ENCODE measurements around the gene CDPF1. TPM values are rescaled to one million over a fixed set of nuclear protein-coding genes. Genes with fewer than 3 reads are reported as not detected.

CDPF1 gene
- total and polyA plus RNA-seq, 11 donors = 7.4 to 13.6 (median 9.3) TPM

GRCh38 chr22:46214616-46215015 lies 35.5 kb downstream of the CDPF1 start:
- Histone ChIP-seq H3K4me1 (no peaks in the 10 kb centered on the region), H3K4me3 (no peak overlapping the region), H3K27me3 (no peaks in the 10 kb centered on the region), H3K27ac (no peak overlapping the region), H3K36me3 (peaks cover 0 to 81% (median 62%) of the 10 kb centered on the region in 9 donors), H3K9me3 (peaks cover 0 to 10% (median 1%) of the 10 kb centered on the region in 12 donors)
- peak in 1 of 4 donors; percentile 13 for ATAC-seq
- DNase-seq = no peak
- TF ChIP-seq POLR2A (IDR thresholded peaks at IDR 0.05) (no peak), CTCF (IDR thresholded peaks at IDR 0.05) (no peak)
- 96 to 99% (median 98%) methylated on average over 28 of the region's 28 CpGs for WGBS, 4 donors
- intact Hi-C loops (cut with DNase I) = no loop called here

GRCh38 chr22:46214149-46214548 lies 35.9 kb downstream of the CDPF1 start:
- ATAC-seq (no peak), DNase-seq (no peak)
- Histone ChIP-seq H3K27ac (no peak overlapping the region), H3K27me3 (no peaks in the 10 kb centered on the region), H3K9me3 (peaks cover 0 to 14% (median 5%) of the 10 kb centered on the region in 12 donors), H3K36me3 (peaks cover 0 to 79% (median 61%) of the 10 kb centered on the region in 9 donors), H3K4me1 (no peaks in the 10 kb centered on the region), H3K4me3 (no peak overlapping the region)
- 97 to 98% (median 97%) methylated on average over 29 of the region's 29 CpGs for WGBS, 4 donors
- no peak for TF ChIP-seq POLR2A (IDR thresholded peaks at IDR 0.05)
- TF ChIP-seq CTCF (IDR thresholded peaks at IDR 0.05) = no peak
- intact Hi-C loops (cut with DNase I) = no loop called here

- Histone ChIP-seq H3K4me1 (no peaks in the 10 kb centered on the region), H3K4me3 (no peak overlapping the region), H3K27ac (no peak overlapping the region), H3K27me3 (no peaks in the 10 kb centered on the region), H3K36me3 (peaks cover 0 to 74% (median 52%) of the 10 kb centered on the region in 9 donors), H3K9me3 (peaks cover 0 to 25% (median 10%) of the 10 kb centered on the region in 12 donors)
- ATAC-seq = no peak
- 93 to 98% (median 96%) methylated on average over 4 of the region's 4 CpGs for WGBS, 4 donors
- DNase-seq = no peak
- intact Hi-C loops (cut with DNase I) = no loop called here
- TF ChIP-seq POLR2A (IDR thresholded peaks at IDR 0.05) (no peak), CTCF (IDR thresholded peaks at IDR 0.05) (no peak)
Measured at GRCh38 chr22:46213052-46213451, 37.0 kb downstream of the CDPF1 start.

GRCh38 chr22:46212195-46212594 lies 37.9 kb downstream of the CDPF1 start:
- no peak for ATAC-seq
- no peak overlapping the region for H3K4me3 ChIP-seq
- H3K4me1 ChIP-seq = no peaks in the 10 kb centered on the region
- 90 to 99% (median 95%) methylated on average over 4 of the region's 4 CpGs for WGBS, 4 donors
- peaks cover 0 to 26% (median 10%) of the 10 kb centered on the region in 12 donors for H3K9me3 ChIP-seq
- H3K27ac ChIP-seq = no peak overlapping the region
- intact Hi-C loops (cut with DNase I) = no loop called here
- H3K27me3 ChIP-seq = no peaks in the 10 kb centered on the region
- DNase-seq = no peak
- H3K36me3 ChIP-seq = peaks cover 0 to 72% (median 44%) of the 10 kb centered on the region in 9 donors
- TF ChIP-seq CTCF (IDR thresholded peaks at IDR 0.05) (no peak), POLR2A (IDR thresholded peaks at IDR 0.05) (no peak)

All from heart left ventricle (tissue), 16 donors.